GM12872 (cell line): ENCODE results near the gene HELQ.

Experiments used
- TF ChIP-seq, protein P1 (sequence below): IDR thresholded peaks from 3 replicates; pipeline ENCODE4 v1.5.1; 2011; ENCODE audit warnings: low read depth, mild to moderate bottlenecking, low read length, moderate library complexity; ENCODE audit not compliant: insufficient read depth

The HELQ gene

DNA sequence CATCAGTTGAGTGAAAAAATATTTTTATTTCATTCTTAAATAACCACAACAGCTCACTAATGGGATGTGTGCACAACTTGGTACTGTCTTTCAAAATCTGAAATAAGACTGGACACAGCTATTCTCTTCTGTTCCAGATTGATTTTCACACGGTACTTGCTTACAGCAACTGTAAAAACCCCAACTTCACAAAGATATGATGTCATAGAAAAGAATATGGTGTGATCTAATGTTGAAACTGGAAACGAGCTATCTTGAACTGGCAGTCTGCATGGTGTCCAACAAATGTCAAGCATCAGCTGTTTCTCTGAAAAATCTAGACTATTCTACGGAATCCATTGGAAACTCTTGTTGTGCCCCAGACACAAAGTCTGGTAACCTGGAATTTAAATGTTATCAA is 14.7 kb downstream of the HELQ start:
- TF ChIP-seq, protein P1, sequence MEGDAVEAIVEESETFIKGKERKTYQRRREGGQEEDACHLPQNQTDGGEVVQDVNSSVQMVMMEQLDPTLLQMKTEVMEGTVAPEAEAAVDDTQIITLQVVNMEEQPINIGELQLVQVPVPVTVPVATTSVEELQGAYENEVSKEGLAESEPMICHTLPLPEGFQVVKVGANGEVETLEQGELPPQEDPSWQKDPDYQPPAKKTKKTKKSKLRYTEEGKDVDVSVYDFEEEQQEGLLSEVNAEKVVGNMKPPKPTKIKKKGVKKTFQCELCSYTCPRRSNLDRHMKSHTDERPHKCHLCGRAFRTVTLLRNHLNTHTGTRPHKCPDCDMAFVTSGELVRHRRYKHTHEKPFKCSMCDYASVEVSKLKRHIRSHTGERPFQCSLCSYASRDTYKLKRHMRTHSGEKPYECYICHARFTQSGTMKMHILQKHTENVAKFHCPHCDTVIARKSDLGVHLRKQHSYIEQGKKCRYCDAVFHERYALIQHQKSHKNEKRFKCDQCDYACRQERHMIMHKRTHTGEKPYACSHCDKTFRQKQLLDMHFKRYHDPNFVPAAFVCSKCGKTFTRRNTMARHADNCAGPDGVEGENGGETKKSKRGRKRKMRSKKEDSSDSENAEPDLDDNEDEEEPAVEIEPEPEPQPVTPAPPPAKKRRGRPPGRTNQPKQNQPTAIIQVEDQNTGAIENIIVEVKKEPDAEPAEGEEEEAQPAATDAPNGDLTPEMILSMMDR, result no peak

DNA sequence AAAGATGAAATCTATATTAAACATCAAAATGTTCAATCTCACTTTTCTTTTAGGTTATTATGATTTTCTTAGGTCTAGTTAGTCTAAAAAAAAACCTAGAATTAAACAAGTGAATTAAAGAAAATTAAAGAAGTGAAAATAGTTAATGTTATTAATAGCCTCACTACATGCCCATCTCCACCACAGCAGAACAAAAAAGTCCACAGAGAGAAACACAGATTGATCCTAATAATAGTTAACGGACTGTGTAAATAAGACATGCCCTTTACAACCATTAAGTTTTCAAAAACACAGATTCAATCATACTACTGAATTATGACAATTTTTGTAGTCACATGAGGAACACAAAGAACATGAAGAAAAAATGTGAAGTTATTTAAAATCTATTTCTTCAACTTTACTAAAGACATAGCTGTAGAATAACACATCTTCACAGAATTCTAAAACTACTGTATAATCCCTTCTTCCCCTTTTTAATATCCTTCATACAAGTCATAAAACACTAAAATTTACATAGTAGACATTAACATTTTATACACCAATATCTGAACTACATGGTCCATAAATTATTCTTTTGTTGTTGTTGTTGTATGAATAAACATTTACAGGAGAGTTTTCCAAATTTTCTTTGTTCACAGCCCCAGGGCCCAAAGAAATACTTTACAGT is 15.3 kb downstream of the HELQ start:
- TF ChIP-seq, protein P1, result no peak

DNA sequence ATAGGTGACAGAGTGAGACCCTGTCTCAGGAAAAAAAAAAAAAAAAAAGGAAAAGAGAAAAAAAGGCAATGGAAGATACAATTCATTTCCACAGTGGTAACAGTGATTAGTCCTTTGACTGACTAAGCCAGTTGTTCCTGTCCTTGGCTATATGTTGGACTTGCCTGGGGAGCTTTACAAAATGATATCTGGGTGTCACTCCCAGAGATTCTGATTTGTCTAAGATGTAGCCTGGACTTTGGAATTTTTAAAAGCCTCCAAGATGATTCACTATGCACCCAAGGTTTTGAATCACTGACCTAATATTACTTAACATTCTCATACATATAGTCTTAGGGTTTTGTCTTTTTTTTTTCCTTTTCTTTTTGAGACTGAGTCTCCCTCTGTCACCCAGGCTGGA is 16.9 kb downstream of the HELQ start:
- TF ChIP-seq, protein P1, result no peak

DNA sequence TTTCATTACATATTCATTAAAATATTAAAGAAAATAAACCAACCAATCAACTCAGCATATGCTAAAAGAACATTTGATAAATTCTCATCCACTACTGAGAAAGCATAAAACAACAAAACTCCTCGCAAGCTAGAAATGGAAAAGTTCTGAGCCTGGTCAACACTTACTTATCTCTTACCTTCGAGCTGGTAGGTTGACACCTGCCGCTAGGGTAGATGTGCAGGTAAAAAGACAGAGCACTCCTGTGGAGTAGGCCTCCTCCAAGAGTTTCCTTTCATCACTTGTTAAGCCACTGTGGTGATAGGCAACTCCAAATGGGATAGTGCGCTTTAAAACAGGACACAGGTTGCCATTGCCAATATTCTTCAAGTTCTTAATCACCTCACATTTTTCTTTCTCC is 18.9 kb downstream of the HELQ start:
- TF ChIP-seq, protein P1, result no peak

DNA sequence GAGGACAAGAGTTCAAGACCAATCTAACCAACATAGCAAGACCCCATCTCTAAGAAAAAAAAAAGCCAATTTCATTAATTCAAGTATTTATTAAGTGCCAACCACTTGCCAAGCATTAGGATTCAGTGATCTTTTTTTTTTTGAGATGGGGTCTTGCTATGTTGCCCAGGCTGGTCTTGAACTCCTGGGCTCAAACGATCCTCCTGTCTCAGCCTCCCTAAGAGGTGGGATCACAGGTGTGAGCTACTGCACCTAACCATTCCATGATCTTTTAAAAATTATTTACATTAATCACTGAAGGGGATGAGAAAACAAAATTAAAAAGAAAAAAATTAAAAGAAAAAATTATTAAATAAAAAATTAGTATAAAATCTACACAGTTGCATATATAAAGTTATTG is 24.4 kb downstream of the HELQ start:
- TF ChIP-seq, protein P1, result no peak

DNA sequence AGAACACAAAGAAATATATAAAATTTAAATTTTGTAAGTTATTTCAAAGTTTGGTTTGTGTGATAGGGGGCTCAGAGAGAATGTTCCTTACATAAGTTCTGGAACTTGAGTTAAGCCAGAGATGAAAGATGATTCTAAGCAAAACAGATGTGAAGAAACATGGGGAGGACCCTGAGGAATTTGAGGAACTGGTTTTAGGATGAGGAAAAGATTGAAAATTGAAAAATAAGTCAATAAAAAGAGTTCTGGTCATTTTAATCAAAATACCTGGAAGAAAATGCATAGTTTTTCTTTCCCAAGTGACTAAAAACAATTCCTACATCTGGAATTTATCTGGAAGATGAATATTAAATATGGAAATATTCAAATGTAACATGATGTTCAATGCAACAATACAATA is 37.4 kb downstream of the HELQ start:
- TF ChIP-seq, protein P1, result no peak

DNA sequence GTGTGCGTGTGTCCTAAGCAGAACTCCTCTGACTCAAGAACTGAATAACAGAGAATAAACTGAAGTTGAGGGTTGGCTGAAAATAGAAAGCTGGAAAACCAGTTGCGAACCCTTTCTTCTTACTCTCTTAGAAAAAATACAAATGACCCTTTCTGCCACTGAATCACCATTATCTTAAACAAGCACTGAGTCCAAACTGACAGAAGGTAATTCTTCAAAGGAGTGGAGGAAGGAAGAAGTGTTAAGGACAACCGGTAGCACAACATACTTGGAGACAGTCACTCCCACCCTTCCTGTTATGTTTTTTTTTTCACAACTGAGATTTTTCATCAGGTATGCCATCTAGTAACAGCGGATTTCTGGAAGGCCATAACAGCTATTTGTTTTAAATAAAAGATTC is 38.1 kb downstream of the HELQ start:
- TF ChIP-seq, protein P1, result no peak
